Measurements from ENCODE around the gene CR1. TPM values are rescaled to one million over a fixed set of nuclear protein-coding genes. Genes with fewer than 3 reads are reported as not detected.
"Not testable (repeated sequence)": the region's sequence is repeated elsewhere in the genome, so short reads cannot be mapped to it uniquely, and the experiment has no call there.

The CR1 gene
- polyA plus RNA-seq, 4 donors = under 0.01 to 1.4 (median 0.40) TPM; not detected in 1

DNA sequence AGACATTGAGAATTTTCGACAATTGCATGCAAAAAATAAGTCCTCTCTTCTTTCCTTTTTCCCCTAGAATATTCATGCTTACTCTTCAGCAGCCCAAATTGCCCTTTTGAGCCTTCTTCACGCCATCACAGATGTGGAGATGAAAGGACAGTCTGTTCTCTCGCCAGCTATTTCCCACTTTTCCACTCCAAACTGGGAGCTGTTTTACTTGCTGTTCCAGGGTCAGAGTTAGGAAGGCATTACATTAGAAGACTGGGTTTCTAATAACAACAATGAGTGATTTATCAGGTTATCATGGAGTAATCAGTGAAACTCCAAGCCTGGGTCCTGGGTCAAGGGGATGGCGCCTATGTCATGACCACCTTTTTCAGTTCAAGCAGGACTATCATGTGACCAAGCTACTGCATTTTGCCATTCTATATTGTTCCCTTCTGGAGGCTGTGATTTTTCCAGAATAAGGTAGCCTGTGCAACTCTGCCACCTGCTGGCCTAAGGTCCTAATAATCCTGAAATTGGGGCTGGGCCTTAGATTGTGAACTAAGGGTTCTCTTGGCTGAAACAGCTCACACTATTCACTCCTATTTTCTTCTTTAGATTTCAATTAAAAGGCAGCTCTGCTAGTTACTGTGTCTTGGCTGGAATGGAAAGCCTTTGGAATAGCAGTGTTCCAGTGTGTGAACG lies 50.9 kb downstream of the CR1 start:
- H3K27ac ChIP-seq (ENCODE audit: low read depth in 1 of 3, low read length in 2 of 3); H3K4me1 ChIP-seq (ENCODE audit: control insufficient read depth in 3 of 3, insufficient read depth in 2 of 3, low read depth in 1 of 3, low read length in 2 of 3); H3K36me3 ChIP-seq (ENCODE audit: control insufficient read depth in 3 of 3, insufficient read depth in 2 of 3, low read depth in 1 of 3, low read length in 3 of 3); H3K4me3 ChIP-seq (ENCODE audit: low read depth in 1 of 3, low read length in 3 of 3); H3K27me3 ChIP-seq (ENCODE audit: control insufficient read depth in 3 of 3, insufficient read depth in 3 of 3, low read length in 3 of 3); DNase-seq; FAIRE-seq; H3K9me3 ChIP-seq (ENCODE audit: control insufficient read depth in 2 of 2, insufficient read depth in 1 of 2, low read depth in 1 of 2, low read length in 1 of 2): not testable (repeated sequence)
- WGBS, 3 donors = no CpG with 5 or more reads among the region's 5 CpGs

DNA sequence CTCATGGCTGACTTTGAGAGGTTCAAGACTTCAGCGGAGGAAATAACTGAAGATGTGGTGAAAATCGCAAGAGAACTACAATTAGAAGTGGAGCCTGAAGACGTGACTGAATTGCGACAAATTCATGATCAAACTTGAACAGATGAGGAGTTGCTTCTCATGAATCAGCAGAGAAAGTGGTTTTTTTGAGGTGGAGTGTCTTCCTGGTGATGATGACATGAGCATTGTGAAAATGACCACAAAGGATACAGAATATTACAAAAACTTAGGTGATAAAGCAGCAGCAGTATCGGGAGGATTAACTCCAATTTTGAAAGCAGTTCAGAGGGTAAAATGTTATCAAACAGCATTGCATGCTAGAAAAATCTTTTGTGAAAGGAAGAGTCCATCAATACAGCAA lies 58.9 kb downstream of the CR1 start:
- DNase-seq, FAIRE-seq: not testable (repeated sequence)
- no CpG with 5 or more reads among the region's 5 CpGs for WGBS, 3 donors

DNA sequence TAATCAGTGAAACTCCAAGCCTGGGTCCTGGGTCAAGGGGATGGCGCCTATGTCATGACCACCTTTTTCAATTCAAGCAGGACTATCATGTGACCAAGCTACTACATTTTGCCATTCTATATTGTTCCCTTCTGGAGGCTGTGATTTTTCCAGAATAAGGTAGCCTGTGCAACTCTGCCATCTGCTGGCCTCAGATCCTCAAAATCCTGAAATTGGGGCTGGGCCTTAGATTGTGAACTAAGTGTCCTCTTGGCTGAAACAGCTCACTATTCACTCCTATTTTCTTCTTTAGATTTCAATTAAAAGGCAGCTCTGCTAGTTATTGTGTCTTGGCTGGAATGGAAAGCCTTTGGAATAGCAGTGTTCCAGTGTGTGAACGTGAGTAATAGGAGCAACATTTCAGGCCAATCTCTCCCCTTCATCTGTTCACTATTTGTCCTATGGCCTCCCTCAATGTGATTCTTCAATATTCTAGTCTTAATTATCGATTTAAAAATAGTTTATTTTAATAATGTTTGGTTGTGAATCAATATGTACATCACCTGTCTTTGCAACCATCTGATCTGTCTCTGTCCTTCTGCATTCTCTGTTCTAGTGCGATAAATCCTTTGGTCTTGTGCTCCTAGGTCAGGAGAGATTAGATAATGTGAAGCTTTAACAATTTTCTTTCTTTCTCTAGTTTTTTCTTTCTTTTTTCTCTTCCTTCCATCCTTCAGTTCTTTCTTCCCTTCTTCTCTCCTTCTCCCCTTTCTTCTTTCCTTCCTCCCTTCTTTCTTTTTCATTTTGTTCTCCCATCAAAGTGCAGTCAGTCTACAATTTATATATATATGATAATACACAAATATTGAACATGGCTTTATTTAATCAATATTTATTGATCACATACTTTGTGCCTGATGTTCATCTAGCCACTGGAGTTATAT lies 69.8 kb downstream of the CR1 start:
- Histone ChIP-seq H3K4me1 (ENCODE audit: control insufficient read depth in 3 of 3, insufficient read depth in 2 of 3, low read depth in 1 of 3, low read length in 2 of 3) (no peaks in the 10 kb centered on the region), H3K9me3 (ENCODE audit: control insufficient read depth in 2 of 2, insufficient read depth in 1 of 2, low read depth in 1 of 2, low read length in 1 of 2) (no peaks in the 10 kb centered on the region), H3K36me3 (ENCODE audit: control insufficient read depth in 3 of 3, insufficient read depth in 2 of 3, low read depth in 1 of 3, low read length in 3 of 3) (no peaks in the 10 kb centered on the region), H3K4me3 (ENCODE audit: low read depth in 1 of 3, low read length in 3 of 3) (no peak overlapping the region), H3K27ac (ENCODE audit: low read depth in 1 of 3, low read length in 2 of 3) (no peak overlapping the region), H3K27me3 (ENCODE audit: control insufficient read depth in 3 of 3, insufficient read depth in 3 of 3, low read length in 3 of 3) (no peaks in the 10 kb centered on the region)
- 56 to 69% (median 64%) methylated on average over 4 of the region's 4 CpGs for WGBS, 3 donors
- FAIRE-seq (no peak), DNase-seq (peak in 1 of 2 donors; percentile 8)

More for the DNA sequence above, 58.9 kb downstream of the CR1 start:
- H3K27me3 ChIP-seq (ENCODE audit: control insufficient read depth in 3 of 3, insufficient read depth in 3 of 3, low read length in 3 of 3); H3K9me3 ChIP-seq (ENCODE audit: control insufficient read depth in 2 of 2, insufficient read depth in 1 of 2, low read depth in 1 of 2, low read length in 1 of 2); H3K4me3 ChIP-seq (ENCODE audit: low read depth in 1 of 3, low read length in 3 of 3); H3K36me3 ChIP-seq (ENCODE audit: control insufficient read depth in 3 of 3, insufficient read depth in 2 of 3, low read depth in 1 of 3, low read length in 3 of 3); H3K4me1 ChIP-seq (ENCODE audit: control insufficient read depth in 3 of 3, insufficient read depth in 2 of 3, low read depth in 1 of 3, low read length in 2 of 3); H3K27ac ChIP-seq (ENCODE audit: low read depth in 1 of 3, low read length in 2 of 3): not testable (repeated sequence)

DNA sequence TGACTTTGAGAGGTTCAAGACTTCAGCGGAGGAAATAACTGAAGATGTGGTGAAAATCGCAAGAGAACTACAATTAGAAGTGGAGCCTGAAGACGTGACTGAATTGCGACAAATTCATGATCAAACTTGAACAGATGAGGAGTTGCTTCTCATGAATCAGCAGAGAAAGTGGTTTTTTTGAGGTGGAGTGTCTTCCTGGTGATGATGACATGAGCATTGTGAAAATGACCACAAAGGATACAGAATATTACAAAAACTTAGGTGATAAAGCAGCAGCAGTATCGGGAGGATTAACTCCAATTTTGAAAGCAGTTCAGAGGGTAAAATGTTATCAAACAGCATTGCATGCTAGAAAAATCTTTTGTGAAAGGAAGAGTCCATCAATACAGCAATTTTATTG lies 76.0 kb downstream of the CR1 start:
- not testable (repeated sequence) for H3K4me3 ChIP-seq (ENCODE audit: low read depth in 1 of 3, low read length in 3 of 3); H3K4me1 ChIP-seq (ENCODE audit: control insufficient read depth in 3 of 3, insufficient read depth in 2 of 3, low read depth in 1 of 3, low read length in 2 of 3); H3K9me3 ChIP-seq (ENCODE audit: control insufficient read depth in 2 of 2, insufficient read depth in 1 of 2, low read depth in 1 of 2, low read length in 1 of 2); H3K36me3 ChIP-seq (ENCODE audit: control insufficient read depth in 3 of 3, insufficient read depth in 2 of 3, low read depth in 1 of 3, low read length in 3 of 3); FAIRE-seq; DNase-seq; H3K27me3 ChIP-seq (ENCODE audit: control insufficient read depth in 3 of 3, insufficient read depth in 3 of 3, low read length in 3 of 3); H3K27ac ChIP-seq (ENCODE audit: low read depth in 1 of 3, low read length in 2 of 3)
- WGBS, 3 donors = no CpG with 5 or more reads among the region's 5 CpGs

DNA sequence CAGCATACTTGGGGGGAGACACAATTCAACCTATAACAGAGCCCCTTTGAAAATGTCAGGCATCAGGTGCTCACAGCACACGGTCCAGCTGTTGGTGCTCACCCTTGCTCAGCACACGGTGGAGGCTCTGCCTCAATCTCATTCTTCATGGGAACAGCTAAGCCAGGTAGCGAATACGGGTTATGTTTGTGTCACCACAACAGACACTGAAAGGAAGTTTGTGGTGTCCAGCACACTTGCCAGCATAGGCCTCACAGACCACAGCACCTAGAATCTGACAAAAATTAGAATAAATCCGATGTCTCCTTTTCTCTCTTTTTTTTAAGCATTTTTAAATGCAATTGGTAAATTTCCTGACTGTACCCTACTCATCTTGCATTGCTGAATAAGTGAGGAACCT lies 77.1 kb downstream of the CR1 start:
- H3K27me3 ChIP-seq (ENCODE audit: control insufficient read depth in 3 of 3, insufficient read depth in 3 of 3, low read length in 3 of 3); H3K4me1 ChIP-seq (ENCODE audit: control insufficient read depth in 3 of 3, insufficient read depth in 2 of 3, low read depth in 1 of 3, low read length in 2 of 3); H3K36me3 ChIP-seq (ENCODE audit: control insufficient read depth in 3 of 3, insufficient read depth in 2 of 3, low read depth in 1 of 3, low read length in 3 of 3); H3K27ac ChIP-seq (ENCODE audit: low read depth in 1 of 3, low read length in 2 of 3); FAIRE-seq; H3K4me3 ChIP-seq (ENCODE audit: low read depth in 1 of 3, low read length in 3 of 3); DNase-seq; H3K9me3 ChIP-seq (ENCODE audit: control insufficient read depth in 2 of 2, insufficient read depth in 1 of 2, low read depth in 1 of 2, low read length in 1 of 2): not testable (repeated sequence)
- WGBS, 3 donors = 63 to 87% (median 67%) methylated on average over 4 to 5 of the region's 5 CpGs

DNA sequence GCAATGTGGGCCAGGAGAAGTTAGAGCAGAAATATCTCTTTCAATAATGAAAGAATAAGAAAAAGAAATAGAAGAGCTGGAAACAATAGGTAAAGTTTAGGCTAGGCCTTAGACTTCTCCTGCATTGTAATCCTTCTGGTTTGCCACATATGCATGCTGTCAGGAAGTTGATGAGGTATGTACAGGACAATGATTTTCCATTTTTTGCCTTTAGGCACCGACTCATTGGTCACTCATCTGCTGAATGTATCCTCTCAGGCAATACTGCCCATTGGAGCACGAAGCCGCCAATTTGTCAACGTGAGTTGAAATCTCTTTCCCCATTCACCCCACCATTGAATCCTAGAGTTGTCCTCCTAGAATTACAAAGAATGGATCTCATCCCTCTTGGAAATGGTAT lies 79.4 kb downstream of the CR1 start:
- H3K9me3 ChIP-seq (ENCODE audit: control insufficient read depth in 2 of 2, insufficient read depth in 1 of 2, low read depth in 1 of 2, low read length in 1 of 2); H3K4me1 ChIP-seq (ENCODE audit: control insufficient read depth in 3 of 3, insufficient read depth in 2 of 3, low read depth in 1 of 3, low read length in 2 of 3); H3K27ac ChIP-seq (ENCODE audit: low read depth in 1 of 3, low read length in 2 of 3); H3K27me3 ChIP-seq (ENCODE audit: control insufficient read depth in 3 of 3, insufficient read depth in 3 of 3, low read length in 3 of 3); H3K4me3 ChIP-seq (ENCODE audit: low read depth in 1 of 3, low read length in 3 of 3); DNase-seq; H3K36me3 ChIP-seq (ENCODE audit: control insufficient read depth in 3 of 3, insufficient read depth in 2 of 3, low read depth in 1 of 3, low read length in 3 of 3); FAIRE-seq: not testable (repeated sequence)
- WGBS, 3 donors = 93 to 95% (median 95%) methylated on average over 4 of the region's 4 CpGs

DNA sequence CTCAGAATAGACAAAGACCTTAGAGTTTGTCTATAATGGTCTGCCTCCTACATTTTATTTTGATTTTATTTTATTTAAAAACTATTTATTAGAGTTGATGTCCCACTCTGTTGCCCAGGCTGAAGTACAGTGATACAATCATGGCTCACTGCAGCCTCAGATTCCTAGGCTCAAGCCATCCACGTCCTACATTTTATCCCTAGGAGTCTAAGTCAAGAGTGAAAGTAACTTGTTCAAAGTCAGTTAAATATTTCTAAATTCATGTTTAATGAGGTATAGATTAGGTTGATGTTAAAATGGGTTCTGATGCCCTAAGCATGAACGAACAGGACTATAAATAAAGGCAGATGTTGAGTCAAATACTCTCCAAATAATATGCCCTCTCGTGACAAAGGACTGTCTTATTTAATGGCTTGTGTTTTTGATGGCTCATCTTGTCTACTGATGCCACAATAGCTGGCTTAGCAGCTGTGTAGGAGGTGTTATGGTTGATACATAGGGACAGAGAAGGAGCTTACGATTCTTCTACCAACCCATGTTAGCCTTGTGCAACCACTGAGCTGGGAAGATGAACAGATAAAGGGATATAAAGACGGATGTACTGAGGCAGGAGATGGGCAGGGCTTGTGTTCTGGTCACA lies 83.0 kb downstream of the CR1 start:
- no peak for FAIRE-seq
- 53 to 63% (median 58%) methylated on average over 5 of the region's 5 CpGs for WGBS, 3 donors

DNA sequence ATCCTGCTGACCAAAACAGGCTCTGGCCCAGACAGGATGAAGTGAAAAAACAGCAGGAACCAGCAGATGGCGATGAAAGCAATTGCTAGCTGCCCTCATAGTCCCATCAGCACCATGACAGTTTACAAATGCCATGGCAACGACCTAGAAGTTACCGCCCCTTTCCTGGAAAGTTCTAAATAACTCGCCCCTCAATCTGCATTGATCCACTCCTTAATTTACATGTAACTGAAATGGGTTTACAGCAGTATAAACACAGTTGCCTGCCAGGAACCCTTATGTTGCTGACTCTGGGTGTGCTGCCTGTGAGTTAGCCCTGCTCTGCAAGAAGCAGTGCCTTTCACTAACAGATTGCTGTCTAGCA lies 83.5 kb downstream of the CR1 start:
- no peaks in the 10 kb centered on the region for H3K4me1 ChIP-seq (ENCODE audit: control insufficient read depth in 3 of 3, insufficient read depth in 2 of 3, low read depth in 1 of 3, low read length in 2 of 3)
- no peak overlapping the region for H3K4me3 ChIP-seq (ENCODE audit: low read depth in 1 of 3, low read length in 3 of 3)
- H3K36me3 ChIP-seq (ENCODE audit: control insufficient read depth in 3 of 3, insufficient read depth in 2 of 3, low read depth in 1 of 3, low read length in 3 of 3) = no peaks in the 10 kb centered on the region
- 4 to 12% (median 10%) methylated on average over 4 of the region's 4 CpGs for WGBS, 3 donors
- FAIRE-seq (no peak), DNase-seq (peak; percentile 56 to 61)
- peaks cover 0 to 9% (median 0%) of the 10 kb centered on the region in 3 donors for H3K27me3 ChIP-seq (ENCODE audit: control insufficient read depth in 3 of 3, insufficient read depth in 3 of 3, low read length in 3 of 3)
- H3K27ac ChIP-seq (ENCODE audit: low read depth in 1 of 3, low read length in 2 of 3) = no peak overlapping the region
- H3K9me3 ChIP-seq (ENCODE audit: control insufficient read depth in 2 of 2, insufficient read depth in 1 of 2, low read depth in 1 of 2, low read length in 1 of 2) = no peaks in the 10 kb centered on the region

More for the DNA sequence above, 83.0 kb downstream of the CR1 start:
- Histone ChIP-seq H3K4me3 (ENCODE audit: low read depth in 1 of 3, low read length in 3 of 3) (no peak overlapping the region), H3K27me3 (ENCODE audit: control insufficient read depth in 3 of 3, insufficient read depth in 3 of 3, low read length in 3 of 3) (peaks cover 0 to 9% (median 0%) of the 10 kb centered on the region in 3 donors), H3K4me1 (ENCODE audit: control insufficient read depth in 3 of 3, insufficient read depth in 2 of 3, low read depth in 1 of 3, low read length in 2 of 3) (no peaks in the 10 kb centered on the region), H3K27ac (ENCODE audit: low read depth in 1 of 3, low read length in 2 of 3) (no peak overlapping the region), H3K36me3 (ENCODE audit: control insufficient read depth in 3 of 3, insufficient read depth in 2 of 3, low read depth in 1 of 3, low read length in 3 of 3) (no peaks in the 10 kb centered on the region), H3K9me3 (ENCODE audit: control insufficient read depth in 2 of 2, insufficient read depth in 1 of 2, low read depth in 1 of 2, low read length in 1 of 2) (no peaks in the 10 kb centered on the region)
- no peak for DNase-seq
